NCI-H446 (cell line): Measurements from ENCODE around the gene SCO1.

ENCODE experiments used
- DNase-seq, 2 experiments: peaks; one replicate each; lab custom pipeline; 2025; lab: John Stamatoyannopoulos, UW

SCO1 gene

GRCh38 chr17:10652984-10653659 is 44.2 kb downstream of the SCO1 start:
- no peak for DNase-seq

GRCh38 chr17:10651927-10652326 is 45.4 kb downstream of the SCO1 start:
- no peak for DNase-seq

DNA sequence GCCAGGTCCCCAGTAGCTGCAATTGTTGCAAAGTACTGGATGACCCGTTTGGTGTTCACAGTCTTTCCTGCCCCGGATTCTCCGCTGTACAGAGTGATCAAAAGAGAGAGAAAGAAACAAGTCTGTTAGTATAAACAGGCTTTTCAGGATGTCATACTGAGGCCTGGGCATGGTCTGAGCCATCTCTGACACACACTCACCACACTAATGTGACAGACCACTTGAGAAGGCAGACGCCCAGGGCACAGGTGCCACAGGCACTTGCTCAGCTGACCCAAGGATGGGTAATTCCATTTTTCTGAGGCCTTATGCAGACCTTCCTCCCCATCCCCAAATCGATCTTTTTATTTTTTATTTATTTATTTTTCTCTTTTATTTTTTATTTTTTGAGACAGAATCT is 47.7 kb downstream of the SCO1 start:
- DNase-seq, result no peak

DNA sequence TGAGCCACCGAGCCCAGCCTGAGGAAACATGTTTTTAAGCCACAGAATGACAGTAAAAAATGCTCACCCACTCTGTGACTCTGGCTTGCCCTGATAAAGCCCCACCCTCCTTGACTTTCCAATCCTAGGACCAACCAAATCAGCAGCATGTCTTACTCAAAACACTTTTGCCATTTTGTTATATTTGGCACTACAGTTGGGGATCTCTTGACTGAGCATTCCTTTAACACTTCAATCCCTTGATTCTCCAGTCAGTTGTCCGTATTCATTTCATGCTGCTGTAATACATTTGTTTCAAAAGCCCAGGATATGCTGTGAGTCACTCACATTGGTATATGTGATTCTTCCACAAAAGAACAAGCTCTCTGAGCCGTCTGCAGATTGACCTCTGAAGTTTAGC is 48.4 kb downstream of the SCO1 start:
- no peak for DNase-seq

- DNase-seq, result no peak
Measured at GRCh38 chr17:10648381-10648780, 49.0 kb downstream of the SCO1 start.

- DNase-seq, result peak; percentile 4 to 62
Measured at GRCh38 chr17:10646392-10646990, 50.8 kb downstream of the SCO1 start.

DNA sequence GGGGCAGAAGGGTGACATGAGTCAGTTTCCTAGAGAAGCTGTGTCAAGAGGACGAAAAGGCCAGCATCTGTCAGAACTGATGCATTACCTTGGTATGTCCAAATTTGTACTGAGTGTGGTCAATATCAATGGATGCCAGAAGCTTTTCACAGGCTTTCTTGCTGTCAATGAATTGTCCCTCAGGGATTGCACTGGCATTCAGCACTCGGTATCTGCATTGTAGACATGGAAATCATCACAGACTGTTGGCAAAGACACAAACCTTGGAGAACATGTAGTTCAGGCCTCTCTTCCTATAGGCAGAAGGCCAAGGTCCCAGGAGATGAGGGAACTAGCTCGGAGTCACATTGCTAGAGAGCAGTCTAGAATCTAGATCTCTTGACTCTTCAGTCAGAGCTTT is 56.9 kb downstream of the SCO1 start:
- DNase-seq, result no peak

DNA sequence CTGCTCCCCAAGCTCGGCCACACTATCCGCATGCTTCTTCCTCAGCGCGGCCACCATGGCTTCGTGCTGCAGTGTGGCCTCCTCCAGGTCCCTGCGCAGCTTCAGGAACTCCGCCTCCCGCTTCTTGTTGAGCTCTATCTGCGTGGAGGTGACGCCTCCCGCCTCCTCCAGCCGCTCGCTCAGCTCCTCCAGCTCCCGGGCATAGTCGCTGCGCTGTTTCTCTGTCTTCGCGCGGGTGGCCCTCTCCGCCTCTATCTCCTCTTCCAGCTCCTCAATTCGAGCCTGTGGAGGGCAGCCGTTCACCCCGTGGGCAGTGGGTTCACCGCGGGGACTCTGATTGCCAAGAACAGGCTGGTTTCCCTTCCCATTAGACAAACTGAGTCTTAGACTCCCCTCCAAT is 59.2 kb downstream of the SCO1 start:
- DNase-seq, result no peak

GRCh38 chr17:10635290-10635689 is 62.0 kb downstream of the SCO1 start:
- DNase-seq, result no peak

DNA sequence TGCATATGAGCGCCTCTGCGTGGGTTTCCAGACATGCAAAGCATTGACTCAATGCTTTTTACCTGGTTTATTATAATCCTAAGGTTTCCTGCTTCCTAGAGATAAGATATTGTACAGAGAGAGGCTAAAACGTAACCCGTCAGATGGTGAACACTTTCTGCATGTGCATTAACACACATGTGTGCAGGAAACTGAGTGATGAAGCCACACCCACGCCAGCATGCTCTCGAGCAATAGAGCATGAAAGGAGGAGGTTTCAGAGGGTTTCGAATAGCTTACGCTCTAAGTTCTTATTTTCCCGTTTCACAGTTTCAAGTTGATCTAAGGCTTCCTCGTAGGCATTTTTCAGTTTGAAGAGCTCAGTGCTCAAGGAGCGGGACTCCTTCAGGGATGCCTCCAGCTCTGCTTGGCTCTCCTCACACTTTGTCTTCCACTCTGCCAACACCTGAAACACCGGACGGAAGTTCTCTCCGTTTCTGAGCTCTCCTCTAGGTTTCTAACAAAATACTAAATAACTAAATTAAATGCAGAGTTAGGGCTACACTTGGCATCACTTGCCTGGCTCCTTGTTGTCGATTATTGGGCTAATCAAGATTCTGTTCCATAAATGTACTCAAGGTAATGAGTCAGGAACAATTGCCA is 63.5 kb downstream of the SCO1 start:
- no peak for DNase-seq

GRCh38 chr17:10631701-10632100 is 65.6 kb downstream of the SCO1 start:
- no peak for DNase-seq

DNA sequence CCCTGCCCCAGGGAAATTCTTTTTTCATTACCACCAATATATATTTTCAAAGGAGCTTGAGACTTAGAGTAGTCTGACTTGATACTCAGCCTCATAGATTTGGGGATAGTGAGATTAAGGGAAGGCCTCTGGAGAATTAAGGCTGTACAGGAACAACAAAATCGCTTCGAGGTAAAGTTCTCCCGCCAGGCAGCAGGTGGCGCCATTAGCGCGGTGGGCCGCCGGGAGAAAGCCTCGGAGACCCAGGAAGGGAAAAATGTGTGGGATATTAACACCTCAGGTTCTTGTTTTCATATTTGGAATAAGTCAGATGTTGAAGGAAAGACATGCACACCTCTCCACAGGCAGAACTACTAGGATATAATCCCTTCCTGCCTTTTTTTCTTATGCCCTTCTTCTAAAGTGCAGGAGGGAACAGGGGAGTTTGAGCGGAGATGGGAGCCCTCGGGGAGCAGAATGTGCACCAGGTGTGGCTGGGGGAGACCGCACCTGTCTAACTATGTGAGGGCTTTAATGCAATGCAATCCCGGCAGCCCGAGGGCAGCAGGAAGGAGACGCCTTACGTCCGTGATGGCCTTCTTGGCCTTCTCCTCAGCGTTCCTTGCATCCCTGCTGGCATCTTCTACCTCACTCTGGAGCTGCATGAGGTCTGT is 66.2 kb downstream of the SCO1 start:
- DNase-seq, result peak in 1 of 2 experiments; percentile 40

GRCh38 chr17:10629706-10630105 is 67.6 kb downstream of the SCO1 start:
- no peak for DNase-seq

DNA sequence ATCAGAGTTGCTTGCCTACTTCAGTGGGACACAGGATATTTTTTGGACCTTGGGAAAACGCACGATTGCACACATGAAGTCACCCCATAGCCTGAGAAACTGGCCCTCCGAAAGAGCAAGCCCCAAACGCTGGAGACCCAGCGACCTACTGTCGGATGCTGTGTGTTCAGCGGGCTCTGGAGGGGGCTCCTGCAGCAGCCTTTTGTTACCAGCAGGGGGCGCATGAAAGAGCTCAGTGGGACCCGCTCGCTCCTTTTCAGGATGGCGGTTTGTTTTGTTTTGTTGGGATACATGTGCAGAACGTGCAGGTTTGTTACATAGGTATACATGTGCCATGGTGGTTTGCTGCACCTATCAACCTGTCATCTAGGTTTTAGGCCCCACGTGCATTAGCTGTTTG is 68.6 kb downstream of the SCO1 start:
- DNase-seq, result no peak

DNA sequence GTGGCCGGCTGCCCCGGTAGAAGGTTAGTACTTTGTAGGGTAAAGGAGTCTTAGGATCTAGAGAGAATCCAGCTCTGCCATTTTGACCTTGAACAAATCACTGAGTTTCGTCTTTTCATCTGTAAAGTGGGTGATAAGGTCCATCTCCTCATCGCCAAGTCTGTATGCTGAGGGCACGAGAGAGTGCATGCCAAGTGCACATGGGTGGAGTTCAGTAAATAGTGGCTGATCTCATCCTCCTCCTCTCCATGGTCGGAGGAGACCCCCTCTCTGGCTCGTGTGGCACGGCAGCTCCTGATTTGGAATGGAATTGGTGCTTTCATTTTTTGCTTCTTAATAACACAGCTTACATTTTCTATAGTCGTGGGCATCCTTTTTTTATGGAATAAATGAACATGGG is 70.9 kb downstream of the SCO1 start:
- no peak for DNase-seq

DNA sequence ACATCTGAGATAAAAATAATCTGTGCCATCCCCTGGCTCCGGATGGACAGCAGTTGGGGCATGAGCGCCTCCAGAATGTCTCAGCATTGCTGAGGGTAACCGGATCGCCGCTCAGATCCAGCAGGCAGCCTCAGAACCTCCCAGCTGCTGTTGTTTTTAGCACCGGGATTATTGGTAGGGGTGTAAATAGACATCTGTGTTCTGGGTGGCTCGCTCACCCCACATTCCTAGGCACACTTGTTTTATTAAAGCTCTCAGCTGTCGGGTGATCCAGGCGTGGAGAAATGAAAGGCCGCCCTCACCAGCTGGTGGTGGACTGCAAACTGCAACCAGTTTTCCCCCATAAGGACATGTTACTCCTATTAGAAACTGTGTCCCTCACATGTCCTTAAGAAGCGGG is 72.4 kb downstream of the SCO1 start:
- no peak for DNase-seq

- DNase-seq, result no peak
Measured at GRCh38 chr17:10623737-10624338, 73.5 kb downstream of the SCO1 start.

DNA sequence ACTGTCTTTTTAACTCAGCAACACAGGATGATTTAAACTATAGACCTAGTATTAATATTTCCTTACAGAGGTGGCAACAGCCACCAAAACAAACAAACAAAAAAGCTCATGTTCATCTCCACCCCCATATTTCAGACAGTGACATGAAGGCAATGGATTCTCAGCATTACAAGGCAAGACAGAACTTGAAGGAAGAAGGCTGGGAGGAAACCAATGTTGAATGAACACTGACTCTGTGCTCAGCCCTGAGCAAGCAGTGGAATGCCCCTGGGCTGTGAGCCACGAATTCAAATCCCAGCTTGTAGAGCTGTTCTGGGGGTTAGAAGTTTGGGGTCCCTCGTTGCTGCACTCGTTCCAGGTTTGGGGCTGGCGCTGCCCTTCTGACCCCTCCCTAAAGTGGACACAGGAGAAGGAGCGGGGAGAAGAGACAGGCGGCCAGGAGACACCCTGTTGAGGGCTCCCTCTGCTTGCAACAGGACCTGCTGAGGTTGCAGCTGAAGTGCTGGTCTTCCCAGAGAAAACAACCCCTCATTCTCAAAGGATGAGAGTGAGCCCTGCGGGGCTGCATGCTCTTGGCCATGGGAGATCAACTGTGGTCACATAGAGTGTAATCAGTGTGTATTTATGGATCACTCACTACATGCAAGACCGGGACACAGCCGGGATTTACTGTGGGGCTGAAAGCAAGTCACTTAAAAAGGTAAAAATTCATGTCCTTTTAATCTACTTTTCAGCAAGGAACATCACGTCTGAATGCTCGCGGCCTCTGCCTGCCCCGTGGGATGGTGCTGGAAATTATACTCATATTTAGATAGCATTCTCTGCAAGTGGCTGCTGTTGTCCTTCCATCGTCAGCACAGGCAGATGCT is 74.5 kb downstream of the SCO1 start:
- no peak for DNase-seq
